Fibroblast of pulmonary artery (primary cell): Measurements from ENCODE around the gene DPP6.

Experiments
- DNase-seq: peaks from one replicate; pipeline ENCODE4 v3.0.0-alpha.2; 2010; ENCODE audit warnings: low read depth
- H3K4me3 ChIP-seq: replicated peaks from 2 replicates; pipeline ENCODE4 v1.5.1; 2011; ENCODE audit warnings: low read depth, mild to moderate bottlenecking, control low read depth, low read length, moderate library complexity
- CTCF ChIP-seq: IDR thresholded peaks from 2 replicates; pipeline ENCODE4 v1.5.1; 2011; ENCODE audit warnings: mild to moderate bottlenecking, control low read depth, low read length, inconsistent platforms; ENCODE audit errors: missing control alignments

DPP6 gene

GRCh38 chr7:154859747-154860620, 807.8 kb downstream of the DPP6 start:
- no peak for TF ChIP-seq CTCF
- DNase-seq = no peak

GRCh38 chr7:154860621-154861375, 808.6 kb downstream of the DPP6 start:
- no peak for DNase-seq
- no peak overlapping the region for H3K4me3 ChIP-seq
- no peak for TF ChIP-seq CTCF

More at GRCh38 chr7:154859747-154860620, 807.8 kb downstream of the DPP6 start:
- H3K4me3 ChIP-seq = no peak overlapping the region

GRCh38 chr7:154861589-154861988, 809.4 kb downstream of the DPP6 start:
- H3K4me3 ChIP-seq = no peak overlapping the region
- no peak for TF ChIP-seq CTCF
- DNase-seq = no peak

- DNase-seq = no peak
- no peak overlapping the region for H3K4me3 ChIP-seq
- no peak for TF ChIP-seq CTCF
Observed at GRCh38 chr7:154862153-154862791, 810.1 kb downstream of the DPP6 start.

GRCh38 chr7:154863766-154864522, 811.7 kb downstream of the DPP6 start:
- no peak for DNase-seq
- no peak for TF ChIP-seq CTCF

GRCh38 chr7:154864523-154864891, 812.3 kb downstream of the DPP6 start:
- no peak overlapping the region for H3K4me3 ChIP-seq
- DNase-seq = no peak
- TF ChIP-seq CTCF = no peak

More at GRCh38 chr7:154863766-154864522, 811.7 kb downstream of the DPP6 start:
- H3K4me3 ChIP-seq = no peak overlapping the region
